Brain microvascular endothelial cell (primary cell): ENCODE data around the gene MATCAP1.

ENCODE experiments used
- DNase-seq: peaks from one replicate; pipeline ENCODE4 v3.0.0-alpha.2; 2020
- H3K27ac ChIP-seq: fragments of 250-450 bp; sonication (Bioruptor Pico); 2 replicates; pipeline ENCODE4 v1.5.1; 2020; ENCODE audit warnings: mild to moderate bottlenecking, moderate library complexity
- H3K27me3 ChIP-seq: fragments of 250-450 bp; sonication (Bioruptor Pico); replicated peaks from 2 replicates; pipeline ENCODE4 v1.5.1; 2020; ENCODE audit warnings: mild to moderate bottlenecking
- H3K36me3 ChIP-seq: fragments of 250-450 bp; sonication (Bioruptor Pico); replicated peaks from 2 replicates; pipeline ENCODE4 v1.5.1; 2020; ENCODE audit warnings: mild to moderate bottlenecking
- H3K4me3 ChIP-seq: 2 replicates; pipeline ENCODE4 v1.5.1; 2011; ENCODE audit warnings: low read depth, mild to moderate bottlenecking, control low read depth, low read length, moderate library complexity
- in situ Hi-C: cut with HindIII; loops from 2 replicates; pipeline ENCODE4 v1.10.0; 2017; ENCODE audit warnings: low sequenced_read_pairs, low pct_ligation_motif_present
- TF ChIP-seq, protein P1 (sequence below): IDR thresholded peaks from 2 replicates; pipeline ENCODE4 v1.5.1; 2011; ENCODE audit warnings: low read depth, mild to moderate bottlenecking, moderate library complexity, low read length, control low read depth, inconsistent platforms; ENCODE audit errors: missing control alignments

Gene MATCAP1

GRCh38 chr16:67215706-67216105, 31.9 kb upstream of the MATCAP1 start:
- TF ChIP-seq, protein P1, sequence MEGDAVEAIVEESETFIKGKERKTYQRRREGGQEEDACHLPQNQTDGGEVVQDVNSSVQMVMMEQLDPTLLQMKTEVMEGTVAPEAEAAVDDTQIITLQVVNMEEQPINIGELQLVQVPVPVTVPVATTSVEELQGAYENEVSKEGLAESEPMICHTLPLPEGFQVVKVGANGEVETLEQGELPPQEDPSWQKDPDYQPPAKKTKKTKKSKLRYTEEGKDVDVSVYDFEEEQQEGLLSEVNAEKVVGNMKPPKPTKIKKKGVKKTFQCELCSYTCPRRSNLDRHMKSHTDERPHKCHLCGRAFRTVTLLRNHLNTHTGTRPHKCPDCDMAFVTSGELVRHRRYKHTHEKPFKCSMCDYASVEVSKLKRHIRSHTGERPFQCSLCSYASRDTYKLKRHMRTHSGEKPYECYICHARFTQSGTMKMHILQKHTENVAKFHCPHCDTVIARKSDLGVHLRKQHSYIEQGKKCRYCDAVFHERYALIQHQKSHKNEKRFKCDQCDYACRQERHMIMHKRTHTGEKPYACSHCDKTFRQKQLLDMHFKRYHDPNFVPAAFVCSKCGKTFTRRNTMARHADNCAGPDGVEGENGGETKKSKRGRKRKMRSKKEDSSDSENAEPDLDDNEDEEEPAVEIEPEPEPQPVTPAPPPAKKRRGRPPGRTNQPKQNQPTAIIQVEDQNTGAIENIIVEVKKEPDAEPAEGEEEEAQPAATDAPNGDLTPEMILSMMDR = no peak
- Histone ChIP-seq H3K27me3 (no peaks in the 10 kb centered on the region), H3K27ac (no peak overlapping the region), H3K4me3 (no peak overlapping the region), H3K36me3 (no peaks in the 10 kb centered on the region)
- no peak for DNase-seq
- in situ Hi-C loops = no loop called here

- no peak for DNase-seq
- in situ Hi-C loops = no loop called here
- H3K4me3 ChIP-seq = no peak overlapping the region
- TF ChIP-seq, protein P1 = no peak
- H3K36me3 ChIP-seq = no peaks in the 10 kb centered on the region
- H3K27me3 ChIP-seq = no peaks in the 10 kb centered on the region
- no peak overlapping the region for H3K27ac ChIP-seq
Measured at GRCh38 chr16:67213197-67214019, 29.6 kb upstream of the MATCAP1 start.

DNA sequence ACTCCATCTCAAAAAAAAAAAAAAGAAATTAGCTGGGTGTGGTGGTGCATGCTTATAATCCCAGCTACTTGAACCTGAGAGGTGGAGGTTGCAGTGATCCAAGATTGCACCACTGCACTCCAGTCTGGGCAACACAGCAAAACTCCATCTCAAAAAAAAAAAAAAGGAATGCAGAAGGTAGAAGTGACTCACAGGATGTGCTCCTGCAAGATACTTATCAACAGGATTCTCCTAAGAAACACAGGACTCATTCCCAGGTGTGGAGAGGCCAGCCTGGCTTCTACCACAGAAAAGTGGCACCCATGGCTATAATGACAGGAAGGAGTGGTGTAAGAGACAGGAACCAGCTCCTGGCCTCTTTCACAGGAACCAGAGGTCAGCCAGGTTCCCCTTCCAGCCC, 29.0 kb upstream of the MATCAP1 start:
- TF ChIP-seq, protein P1 = no peak
- Histone ChIP-seq H3K4me3 (no peak overlapping the region), H3K36me3 (no peaks in the 10 kb centered on the region), H3K27me3 (no peaks in the 10 kb centered on the region), H3K27ac (no peak overlapping the region)
- no peak for DNase-seq
- in situ Hi-C loops = no loop called here

- no peaks in the 10 kb centered on the region for H3K27me3 ChIP-seq
- no peak overlapping the region for H3K27ac ChIP-seq
- in situ Hi-C loops = no loop called here
- no peak overlapping the region for H3K4me3 ChIP-seq
- TF ChIP-seq, protein P1 = no peak
- no peaks in the 10 kb centered on the region for H3K36me3 ChIP-seq
- DNase-seq = no peak
Measured at GRCh38 chr16:67211674-67212073, 27.9 kb upstream of the MATCAP1 start.

DNA sequence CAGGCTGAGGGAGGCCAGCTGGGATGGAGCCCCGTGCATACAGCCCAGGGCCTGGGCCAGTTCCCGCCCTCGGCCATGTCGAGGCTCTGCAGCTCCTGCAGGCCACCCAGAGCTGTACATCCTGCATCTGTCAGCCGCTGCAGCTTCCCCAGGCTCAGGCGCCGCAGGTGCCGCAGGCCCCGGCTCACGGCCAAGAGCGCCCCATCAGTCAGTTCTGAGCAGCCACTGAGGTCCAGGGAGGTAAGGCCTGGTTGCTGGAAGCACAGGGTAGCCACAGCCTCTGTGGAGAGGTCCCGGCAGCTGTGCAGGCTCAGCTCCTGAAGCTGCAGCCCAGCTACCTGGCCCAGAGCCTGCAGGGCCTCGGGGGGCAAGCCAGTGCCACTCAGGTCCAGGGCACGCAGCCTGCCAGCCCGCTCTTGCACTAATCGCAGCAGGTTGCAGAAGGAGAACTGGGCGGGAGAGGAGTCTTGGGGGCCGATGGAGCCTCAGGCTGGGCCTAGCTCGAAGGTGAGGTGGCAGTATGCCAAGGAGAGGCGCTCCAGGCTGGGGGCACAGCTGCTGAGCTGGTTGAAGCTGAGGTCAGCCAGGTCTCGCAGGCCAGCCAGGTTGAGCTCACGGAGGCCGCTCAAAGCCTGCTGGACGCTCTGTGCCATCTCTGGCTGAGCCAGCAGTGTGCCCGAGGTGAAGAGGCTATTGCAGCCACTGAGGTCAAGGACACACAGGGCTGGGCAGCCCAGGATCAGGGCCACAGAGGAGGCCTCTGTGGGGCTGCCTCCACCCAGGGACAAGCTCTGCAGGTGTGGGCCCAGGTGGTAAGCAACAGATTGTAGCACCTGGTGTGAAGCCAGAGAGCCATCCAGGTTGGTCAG, 26.5 kb upstream of the MATCAP1 start:
- DNase-seq = no peak
- TF ChIP-seq, protein P1 = no peak
- in situ Hi-C loops = no loop called here
- Histone ChIP-seq H3K27ac (no peak overlapping the region), H3K36me3 (no peaks in the 10 kb centered on the region), H3K4me3 (no peak overlapping the region), H3K27me3 (no peaks in the 10 kb centered on the region)
